ENCODE results near the gene RAMACL. TPM values are rescaled to one million over a fixed set of nuclear protein-coding genes. Genes with fewer than 3 reads are reported as not detected.
"Not testable (repeated sequence)": the region's sequence is repeated elsewhere in the genome, so short reads cannot be mapped to it uniquely, and the experiment has no call there.

The RAMACL gene
- total RNA-seq, 1 donor from 2014 or later = 0.43 TPM

DNA sequence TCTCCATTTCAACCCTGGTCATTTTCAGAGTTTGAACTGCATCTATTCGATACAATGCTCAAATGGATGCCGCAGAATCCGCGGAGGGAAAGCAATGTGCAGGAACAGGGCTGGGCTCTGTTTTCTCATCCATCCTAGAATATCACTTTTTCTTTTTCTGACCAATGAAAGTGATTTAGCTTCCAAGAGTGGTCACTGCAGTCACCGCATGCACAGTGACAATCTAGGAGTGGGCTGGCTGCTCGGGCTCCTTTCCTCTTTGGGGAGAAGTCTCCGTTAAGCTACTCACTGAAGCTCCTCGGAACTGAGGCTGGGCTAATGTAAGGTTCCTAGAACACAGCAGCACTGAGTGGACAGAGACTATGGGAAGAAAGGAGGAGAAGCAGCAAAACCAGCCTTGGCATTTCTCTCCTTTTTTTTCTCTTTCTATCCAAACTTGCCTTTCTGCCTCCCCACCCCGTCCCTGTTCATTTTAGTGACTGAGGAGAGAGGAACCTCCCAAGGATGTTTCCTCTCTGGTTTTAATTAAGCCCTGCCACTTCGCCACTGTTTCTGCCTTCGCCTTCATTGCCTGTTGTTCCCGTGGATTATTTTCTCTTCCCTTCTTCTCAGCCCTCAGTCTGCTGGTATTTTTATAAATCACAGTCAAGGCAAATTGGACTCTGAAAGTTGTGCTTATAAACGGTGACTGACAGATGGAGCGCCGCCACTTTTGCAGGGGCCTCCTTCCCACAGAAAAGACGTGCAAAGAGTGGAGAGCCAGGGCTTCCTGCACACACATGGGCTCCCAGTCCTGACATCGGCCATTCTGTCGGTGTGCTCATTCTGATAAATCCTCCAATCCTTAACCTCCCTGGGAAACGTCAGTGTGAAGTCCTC lies 41.1 kb downstream of the RAMACL start:
- no peak for DNase-seq (ENCODE audit: missing footprints)
- intact Hi-C loops (cut with DNase I) = no loop called here
- ATAC-seq = no peak

GRCh38 chr6:166544296-166544605 lies 42.2 kb downstream of the RAMACL start:
- ATAC-seq = no peak
- intact Hi-C loops (cut with DNase I) = no loop called here
- no peak for DNase-seq (ENCODE audit: missing footprints)

DNA sequence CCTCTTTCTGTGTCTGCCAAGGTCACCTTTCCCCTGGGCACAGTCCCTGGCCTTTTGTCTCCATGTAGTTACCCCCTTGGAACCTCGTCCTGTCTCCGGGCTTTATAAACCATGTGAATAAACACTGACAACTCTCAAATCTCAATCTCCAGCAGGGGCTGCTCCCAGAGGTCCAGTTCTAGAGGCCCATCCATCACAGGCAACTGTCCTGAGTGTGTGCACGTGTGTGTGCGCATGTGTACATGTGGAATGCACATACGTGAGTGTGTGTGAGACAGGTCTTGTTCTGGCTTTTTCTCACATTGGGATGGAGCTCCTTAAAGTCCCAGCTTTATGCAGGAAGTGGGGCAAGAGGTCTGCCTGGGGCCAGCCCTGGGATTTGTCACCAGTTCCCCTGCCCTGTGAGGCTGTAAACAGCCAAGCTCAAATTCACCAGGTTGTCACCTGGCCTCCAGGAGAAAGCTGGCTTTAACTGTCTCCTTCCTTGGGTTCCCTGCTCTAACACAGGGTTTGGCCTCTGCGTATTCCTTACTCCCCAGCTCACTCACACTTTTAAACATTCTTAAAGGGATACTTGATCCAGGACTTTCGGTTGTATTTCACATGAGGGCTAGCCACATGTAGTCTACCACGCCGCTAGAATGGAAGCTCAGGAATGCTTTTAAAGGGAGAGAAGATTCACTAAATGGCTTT lies 42.7 kb downstream of the RAMACL start:
- no peak for ATAC-seq
- DNase-seq (ENCODE audit: missing footprints) = no peak
- intact Hi-C loops (cut with DNase I) = no loop called here

- DNase-seq (ENCODE audit: missing footprints) (no peak), ATAC-seq (no peak)
- intact Hi-C loops (cut with DNase I) = no loop called here
Measured at GRCh38 chr6:166542580-166542912, 43.9 kb downstream of the RAMACL start.

DNA sequence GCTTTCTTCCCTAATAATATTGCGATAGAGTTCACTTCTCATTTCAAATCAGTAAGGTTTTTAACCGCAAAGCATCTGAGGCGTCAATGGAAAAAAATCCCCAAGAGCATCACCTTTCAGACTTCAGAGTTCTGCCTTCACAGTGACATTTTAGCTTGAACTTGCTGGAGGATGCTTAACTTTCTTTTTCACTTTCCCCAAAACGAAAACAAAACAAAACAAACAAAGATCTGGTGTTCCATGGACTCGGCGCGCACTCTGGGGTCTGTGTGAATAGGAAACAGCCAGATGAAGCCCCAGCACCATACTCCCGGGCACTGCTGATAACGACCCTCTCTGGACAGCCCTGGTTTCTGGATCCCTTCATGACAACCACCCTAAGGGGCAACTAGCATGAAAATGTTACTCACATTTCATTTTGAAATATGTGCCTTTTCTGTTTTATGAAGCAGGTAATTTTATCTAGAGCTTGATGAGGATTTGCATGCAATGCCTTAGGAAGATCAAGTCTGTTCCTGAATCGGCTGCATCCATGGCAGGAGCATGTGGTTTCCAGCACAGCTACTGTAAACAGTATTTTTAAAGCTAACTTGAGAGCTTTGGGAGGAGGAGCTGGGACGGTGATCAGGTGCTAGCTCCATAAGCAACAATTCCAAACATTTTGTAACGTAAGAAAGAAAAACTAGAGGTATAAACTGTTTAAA lies 44.5 kb downstream of the RAMACL start:
- intact Hi-C loops (cut with DNase I) = no loop called here
- ATAC-seq = no peak

DNA sequence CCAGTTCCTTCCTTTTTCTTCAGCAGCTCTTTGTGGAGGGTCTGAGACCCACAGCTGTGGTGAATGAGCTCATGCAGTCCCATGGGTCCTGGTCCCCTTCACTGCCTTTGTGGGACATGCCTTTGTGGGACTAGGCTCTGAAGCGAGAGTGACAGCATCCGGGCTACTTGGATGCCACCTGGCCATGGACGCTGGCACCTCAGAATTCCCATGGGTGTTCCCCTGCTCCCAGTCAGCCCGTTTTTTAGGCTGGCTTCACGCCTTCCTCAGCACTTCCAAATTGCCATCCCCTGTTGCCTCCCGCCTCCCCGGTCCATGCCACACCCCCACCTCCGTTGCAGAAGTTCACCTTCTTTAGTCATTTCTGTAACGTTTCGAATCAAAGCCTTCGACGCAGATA lies 45.1 kb downstream of the RAMACL start:
- DNase-seq (ENCODE audit: missing footprints) = no peak
- intact Hi-C loops (cut with DNase I) = no loop called here
- ATAC-seq = peak; percentile 9

More for the DNA sequence above, 44.5 kb downstream of the RAMACL start:
- DNase-seq (ENCODE audit: missing footprints) = no peak

GRCh38 chr6:166540631-166541331 lies 45.7 kb downstream of the RAMACL start:
- DNase-seq (ENCODE audit: missing footprints) (no peak), ATAC-seq (peak; percentile 38)

GRCh38 chr6:166539543-166539942 lies 46.9 kb downstream of the RAMACL start:
- intact Hi-C loops (cut with DNase I) = no loop called here
- ATAC-seq (no peak), DNase-seq (ENCODE audit: missing footprints) (no peak)

More at GRCh38 chr6:166540631-166541331, 45.7 kb downstream of the RAMACL start:
- intact Hi-C loops (cut with DNase I) = no loop called here

DNA sequence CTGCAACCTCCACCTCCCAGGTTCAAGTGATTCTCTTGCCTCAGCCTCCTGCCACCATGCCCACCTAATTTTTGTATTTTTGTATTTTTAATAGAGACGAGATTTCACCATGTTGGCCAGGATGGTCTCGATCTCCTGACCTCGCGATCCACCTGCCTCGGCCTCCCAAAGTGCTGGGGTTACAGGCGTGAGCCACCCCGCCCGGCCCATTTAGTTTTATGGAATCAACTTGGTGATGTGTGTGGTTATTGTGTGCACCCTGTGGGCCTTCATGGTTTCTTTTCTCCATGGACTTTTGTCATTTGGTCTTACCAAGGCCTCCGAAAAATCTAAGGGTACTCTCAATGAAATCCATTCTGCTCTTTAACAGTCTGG lies 47.5 kb downstream of the RAMACL start:
- ATAC-seq; intact Hi-C loops (cut with DNase I); DNase-seq (ENCODE audit: missing footprints): not testable (repeated sequence)

- no peak for DNase-seq (ENCODE audit: missing footprints)
- ATAC-seq = no peak
- intact Hi-C loops (cut with DNase I) = no loop called here
Measured at GRCh38 chr6:166538297-166539010, 48.0 kb downstream of the RAMACL start.

- no peak for DNase-seq (ENCODE audit: missing footprints)
- ATAC-seq = no peak
- intact Hi-C loops (cut with DNase I) = no loop called here
Measured at GRCh38 chr6:166534658-166535406, 51.6 kb downstream of the RAMACL start.

GRCh38 chr6:166533205-166533824 lies 53.2 kb downstream of the RAMACL start:
- ATAC-seq = no peak
- intact Hi-C loops (cut with DNase I) = no loop called here
- no peak for DNase-seq (ENCODE audit: missing footprints)

Other genes with a start within 250 kb of the RAMACL start
- 21.9 TPM for gene SFT2D1, start 244.1 kb downstream of the RAMACL start, total RNA-seq
- 381 TPM for gene MPC1, start 203.7 kb downstream of the RAMACL start, total RNA-seq
- 55.5 TPM for gene RPS6KA2, start 40.6 kb upstream of the RAMACL start, total RNA-seq

All from Right ventricle myocardium inferior (tissue), 1 donor.